CD4-positive, alpha-beta memory T cell (primary cell): Measurements from ENCODE around the gene CMC2. TPM values are rescaled to one million over a fixed set of nuclear protein-coding genes. Genes with fewer than 3 reads are reported as not detected.

Experiments
- CTCF ChIA-PET: fragments of 350-600 bp; sonication (Branson Sonifier 250); formaldehyde crosslinking; loops from one replicate; lab custom pipeline; 2021; ENCODE audit warnings: inconsistent platforms; ENCODE audit not compliant: partially characterized antibody; lab: Charles Lee
- POLR2A ChIA-PET: fragments of 350-600 bp; sonication (Branson Sonifier 250); formaldehyde crosslinking; loops from one replicate; lab custom pipeline; 2021; ENCODE audit not compliant: partially characterized antibody; lab: Charles Lee
- DNase-seq, 5 donors: peaks; one replicate each; pipeline versions ENCODE4 v3.0.0 to v3.0.0-alpha.2; 2020 to 2022; ENCODE audit warnings: mixed read lengths in 1 of 5
- H3K27ac ChIP-seq: one replicate; pipeline ENCODE4 v1.7.0; 2013; ENCODE audit warnings: low read depth, low read length
- H3K27me3 ChIP-seq: 2 replicates; pipeline ENCODE4 v1.7.0; 2013; ENCODE audit warnings: mild to moderate bottlenecking, low read length, moderate library complexity; ENCODE audit not compliant: insufficient read depth
- H3K36me3 ChIP-seq: 2 replicates; pipeline ENCODE4 v1.7.0; 2013; ENCODE audit warnings: mild to moderate bottlenecking, low read length, moderate library complexity; ENCODE audit not compliant: insufficient read depth
- H3K4me1 ChIP-seq: 2 replicates; pipeline ENCODE4 v1.7.0; 2013; ENCODE audit warnings: mild to moderate bottlenecking, low read length, moderate library complexity; ENCODE audit not compliant: insufficient read depth
- H3K4me3 ChIP-seq, 2 donors: one replicate each; pipeline ENCODE4 v1.7.0; 2013; ENCODE audit warnings: low read length in 2 of 2, mild to moderate bottlenecking in 1 of 2
- H3K9me3 ChIP-seq, 2 donors: one replicate each; pipeline ENCODE4 v1.7.0; 2013; ENCODE audit warnings: low read length in 2 of 2, control low read depth in 1 of 2; ENCODE audit not compliant: control insufficient read depth in 1 of 2
- H3K27ac Mint-ChIP-seq, 7 donors: one replicate each; pipeline ENCODE4 v1.8.0; 2020 to 2021; ENCODE audit warnings: mixed read lengths in 7 of 7, mild to moderate bottlenecking in 6 of 7, inconsistent platforms in 3 of 7, moderate library complexity in 3 of 7
- H3K27me3 Mint-ChIP-seq, 2 donors: one replicate each; pipeline ENCODE4 v1.8.0; 2020 to 2021; ENCODE audit warnings: mixed read lengths in 2 of 2
- H3K36me3 Mint-ChIP-seq, 2 donors: one replicate each; pipeline ENCODE4 v1.8.0; 2020 to 2021; ENCODE audit warnings: mixed read lengths in 2 of 2, inconsistent platforms in 1 of 2, mild to moderate bottlenecking in 1 of 2
- H3K4me1 Mint-ChIP-seq, 4 donors: one replicate each; pipeline ENCODE4 v1.8.0; 2020 to 2021; ENCODE audit warnings: mixed read lengths in 4 of 4, mild to moderate bottlenecking in 1 of 4
- H3K4me3 Mint-ChIP-seq, 8 donors: one replicate each; pipeline ENCODE4 v1.8.0; 2020 to 2021; ENCODE audit warnings: mixed read lengths in 8 of 8, mild to moderate bottlenecking in 7 of 8, moderate library complexity in 6 of 8, inconsistent platforms in 3 of 8
- H3K9me3 Mint-ChIP-seq, 8 donors: one replicate each; pipeline ENCODE4 v1.8.0; 2020 to 2021; ENCODE audit warnings: mixed read lengths in 8 of 8, mild to moderate bottlenecking in 5 of 8, inconsistent platforms in 3 of 8, moderate library complexity in 1 of 8
- intact Hi-C: fragments of 100-400 bp; cut with micrococcal nuclease; formaldehyde crosslinking; loops from one replicate; pipeline ENCODE4 v1.15.1; 2023
- polyA plus RNA-seq, 2 donors: library from polyadenylated mRNA; unstranded; fragments of 300-500 nt; fragmentation: Illumina TruSeq; gene quantifications; one replicate each; pipeline ENCODE4 v1.2.3, GENCODE V29; 2021
- total RNA-seq, 2 experiments: library from RNA; stranded (reverse); gene quantifications; one replicate each; pipeline ENCODE4 v1.2.3, GENCODE V29; 2021

The CMC2 gene
- total and polyA plus RNA-seq, 4 experiments from 2014 or later: 39.7 to 154 (median 74.5) TPM

GRCh38 chr16:81003610-81004460 lies 2.9 kb downstream of the CMC2 start:
- intact Hi-C loops: loop anchor here (10.0 kb wide), 2 partner anchors 199 to 1719 kb away; partner anchors contain the start of gene CDYL2
- Mint-ChIP-seq H3K4me1 (peaks cover 39 to 76% (median 62%) of the 10 kb centered on the region in 4 donors), H3K4me3 (peak overlapping the region; percentile 64 to 94 (median 86)), H3K27ac (peak overlapping the region; percentile 78 to 100 (median 94)), H3K9me3 (peaks cover 0 to 9% (median 0%) of the 10 kb centered on the region in 8 donors), H3K36me3 (peaks cover 0 to 17% of the 10 kb centered on the region in 2 donors), H3K27me3 (no peaks in the 10 kb centered on the region)
- POLR2A ChIA-PET: interaction anchor here (0.8 to 6.0 kb wide), 4 partner anchors 10 to 73 kb away, joined by 4 to 66 read pairs (median 6); partner anchors contain the start of genes ATMIN and C16orf46
- Histone ChIP-seq H3K27ac (peak overlapping the region; percentile 74), H3K4me1 (peaks cover 54% of the 10 kb centered on the region), H3K4me3 (peak overlapping the region; percentile 61 to 64), H3K9me3 (no peaks in the 10 kb centered on the region), H3K36me3 (no peaks in the 10 kb centered on the region), H3K27me3 (no peaks in the 10 kb centered on the region)
- peak in 2 of 5 donors; percentile 22 to 33 for DNase-seq
- CTCF ChIA-PET: interaction anchor here (0.6 to 6.9 kb wide), 18 partner anchors 7 to 734 kb away, joined by 3 to 91 read pairs (median 4); partner anchors contain the start of genes ATMIN and C16orf46

- H3K27ac Mint-ChIP-seq: peak overlapping the region; percentile 78 to 100 (median 94)
- H3K27me3 Mint-ChIP-seq: no peaks in the 10 kb centered on the region
- Histone ChIP-seq H3K27me3 (no peaks in the 10 kb centered on the region), H3K36me3 (no peaks in the 10 kb centered on the region), H3K9me3 (no peaks in the 10 kb centered on the region), H3K4me3 (no peak overlapping the region), H3K27ac (peak overlapping the region; percentile 74), H3K4me1 (peaks cover 51% of the 10 kb centered on the region)
- H3K4me1 Mint-ChIP-seq: peaks cover 39 to 83% (median 64%) of the 10 kb centered on the region in 4 donors
- no peak for DNase-seq
- peaks cover 0 to 11% (median 0%) of the 10 kb centered on the region in 8 donors for H3K9me3 Mint-ChIP-seq
- ChIA-PET POLR2A (interaction anchor here (1.0 to 6.0 kb wide), 3 partner anchors 32 to 312 kb away, joined by 3 to 66 read pairs (median 4); partner anchors contain the start of genes ATMIN and GAN), CTCF (interaction anchor here (1.7 to 6.9 kb wide), 9 partner anchors 10 to 734 kb away, joined by 4 to 91 read pairs (median 13); partner anchors contain the start of genes ATMIN and C16orf46)
- peak overlapping the region in 7 of 8 donors; percentile 26 to 94 (median 84) for H3K4me3 Mint-ChIP-seq
- intact Hi-C loops: loop anchor here (10.0 kb wide), 2 partner anchors 198 to 1718 kb away; partner anchors contain the start of gene CDYL2
- peaks cover 0 to 17% of the 10 kb centered on the region in 2 donors for H3K36me3 Mint-ChIP-seq
These were observed 3.6 kb downstream of the CMC2 start for GRCh38 chr16:81003064-81003463.

- Mint-ChIP-seq H3K36me3 (peaks cover 0 to 15% of the 10 kb centered on the region in 2 donors), H3K27ac (peak overlapping the region in 3 of 7 donors; percentile 46 to 98 (median 69)), H3K27me3 (no peaks in the 10 kb centered on the region), H3K4me3 (no peak overlapping the region), H3K9me3 (peaks cover 0 to 4% (median 0%) of the 10 kb centered on the region in 8 donors), H3K4me1 (peaks cover 39 to 88% (median 70%) of the 10 kb centered on the region in 4 donors)
- ChIA-PET POLR2A (interaction anchor here (0.6 kb wide), 1 partner anchor 19 kb away, joined by 4 read pairs; no protein-coding TSS in a partner anchor), CTCF (interaction anchor here (1.4 to 6.9 kb wide), 2 partner anchors 17 to 34 kb away, joined by 3 to 91 read pairs; partner anchors contain the start of gene ATMIN)
- H3K4me1 ChIP-seq: peaks cover 56% of the 10 kb centered on the region
- no peaks in the 10 kb centered on the region for H3K27me3 ChIP-seq
- no peak overlapping the region for H3K4me3 ChIP-seq
- intact Hi-C loops: loop anchor here (10.0 kb wide), 2 partner anchors 197 to 1717 kb away; partner anchors contain the start of gene CDYL2
- DNase-seq: no peak
- H3K27ac ChIP-seq: no peak overlapping the region
- no peaks in the 10 kb centered on the region for H3K36me3 ChIP-seq
- no peaks in the 10 kb centered on the region for H3K9me3 ChIP-seq
These were observed 5.4 kb downstream of the CMC2 start for GRCh38 chr16:81001330-81001729.

GRCh38 chr16:81000873-81001272 lies 5.8 kb downstream of the CMC2 start:
- H3K4me3 Mint-ChIP-seq: no peak overlapping the region
- CTCF ChIA-PET: interaction anchor here (1.4 to 6.9 kb wide), 2 partner anchors 17 to 35 kb away, joined by 3 to 91 read pairs; partner anchors contain the start of gene ATMIN

DNA sequence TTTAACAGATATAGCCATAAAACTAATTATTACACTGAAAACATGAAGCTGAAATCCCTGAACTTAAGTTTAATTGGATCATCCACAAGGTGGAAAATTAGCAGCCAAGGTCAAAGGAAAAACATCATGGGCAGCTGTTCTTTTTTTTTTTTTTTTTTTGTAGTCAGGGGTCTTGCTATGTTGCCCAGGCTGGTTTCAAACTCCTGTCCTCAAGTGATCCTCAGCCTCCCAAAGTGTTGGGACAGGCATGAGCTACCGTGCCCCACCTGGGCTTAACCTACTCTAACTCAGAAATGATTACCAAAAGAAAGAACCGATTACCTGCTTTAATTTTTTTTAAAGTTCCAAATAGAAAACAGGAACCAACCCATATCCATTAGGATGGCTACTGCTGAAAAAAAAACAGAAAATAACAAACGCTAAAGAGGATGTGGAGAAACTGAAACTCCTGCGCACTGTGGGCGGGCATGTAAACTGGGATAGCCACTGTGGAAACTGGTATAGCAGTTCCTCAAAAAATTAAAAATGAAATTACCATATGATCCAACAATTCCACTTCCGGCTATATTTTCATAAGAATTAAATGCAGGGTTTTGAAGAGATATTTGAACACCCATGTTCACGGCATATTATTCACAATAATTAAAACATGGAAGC lies 8.6 kb downstream of the CMC2 start:
- DNase-seq: no peak
- Mint-ChIP-seq H3K4me1 (peaks cover 25 to 75% (median 60%) of the 10 kb centered on the region in 4 donors), H3K4me3 (peak overlapping the region; percentile 36 to 98 (median 78)), H3K36me3 (peaks cover 6 to 21% of the 10 kb centered on the region in 2 donors), H3K27ac (peak overlapping the region in 6 of 7 donors; percentile 38 to 94 (median 64)), H3K27me3 (no peaks in the 10 kb centered on the region), H3K9me3 (peaks cover 0 to 4% (median 0%) of the 10 kb centered on the region in 8 donors)
- no peaks in the 10 kb centered on the region for H3K36me3 ChIP-seq
- no peak overlapping the region for H3K4me3 ChIP-seq
- H3K9me3 ChIP-seq: no peaks in the 10 kb centered on the region
- H3K27ac ChIP-seq: peak overlapping the region; percentile 63
- no peaks in the 10 kb centered on the region for H3K27me3 ChIP-seq
- CTCF ChIA-PET: interaction anchor here (0.6 to 2.3 kb wide), 5 partner anchors 12 to 1780 kb away, joined by 3 to 13 read pairs (median 5); partner anchors contain the start of gene ATMIN
- H3K4me1 ChIP-seq: peaks cover 43% of the 10 kb centered on the region
- POLR2A ChIA-PET: interaction anchor here (0.6 to 2.4 kb wide), 4 partner anchors 9 to 1172 kb away, joined by 3 to 27 read pairs (median 7); partner anchors contain the start of genes ATMIN, C16orf46, CENPN and CMC2
- intact Hi-C loops: loop anchor here (1.0 kb wide), 2 partner anchors 9 to 446 kb away; partner anchors contain the start of genes CENPN and CMIP

More at GRCh38 chr16:81000873-81001272, 5.8 kb downstream of the CMC2 start:
- no peaks in the 10 kb centered on the region for H3K36me3 ChIP-seq
- Mint-ChIP-seq H3K36me3 (peaks cover 0 to 14% of the 10 kb centered on the region in 2 donors), H3K9me3 (peaks cover 0 to 4% (median 0%) of the 10 kb centered on the region in 8 donors), H3K27ac (peak overlapping the region in 2 of 7 donors; percentile 20 to 35), H3K4me1 (peaks cover 36 to 84% (median 67%) of the 10 kb centered on the region in 4 donors), H3K27me3 (no peaks in the 10 kb centered on the region)
- DNase-seq: no peak
- no peak overlapping the region for H3K4me3 ChIP-seq
- H3K9me3 ChIP-seq: no peaks in the 10 kb centered on the region
- peaks cover 59% of the 10 kb centered on the region for H3K4me1 ChIP-seq
- H3K27me3 ChIP-seq: no peaks in the 10 kb centered on the region
- H3K27ac ChIP-seq: no peak overlapping the region
- intact Hi-C loops: loop anchor here (10.0 kb wide), 2 partner anchors 196 to 1716 kb away; partner anchors contain the start of gene CDYL2
- POLR2A ChIA-PET: no interaction called here
